ENCODE measurements around the gene ABTB2. TPM values are rescaled to one million over a fixed set of nuclear protein-coding genes. Genes with fewer than 3 reads are reported as not detected.

Gene ABTB2
- total RNA-seq: 1 to 10 TPM; 2.9 to 8.2 (median 6.6) TPM

DNA sequence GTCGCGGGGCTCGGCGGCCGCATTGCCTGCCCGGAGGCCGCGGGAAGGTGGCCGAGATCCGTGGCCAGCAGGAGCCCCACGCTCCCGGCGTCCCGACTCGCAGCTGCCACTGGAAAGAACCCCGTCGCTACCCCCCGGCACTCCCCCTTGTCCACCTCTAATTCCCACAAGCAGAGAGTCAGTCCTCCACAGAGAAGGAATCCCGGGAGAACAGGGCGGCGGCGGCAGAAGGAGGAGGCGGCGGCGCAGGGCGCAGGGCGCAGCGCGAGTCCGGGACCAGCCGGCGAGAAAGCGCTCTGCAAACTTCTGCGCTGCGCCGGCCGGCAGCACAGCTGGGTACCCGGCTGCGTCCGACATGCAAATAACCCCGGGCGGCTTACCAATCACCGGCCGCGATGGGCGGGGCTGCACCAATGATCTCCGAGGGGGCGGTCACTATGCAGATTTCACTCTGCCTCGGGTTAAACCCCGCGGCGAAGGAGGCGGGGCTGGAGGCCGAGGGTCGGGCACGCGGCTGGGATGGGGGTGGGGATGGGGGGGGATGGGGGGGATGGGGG, at the start of gene ABTB2:
TSS of gene ABTB2 (minus strand) at position 310 of the 557 bp plus-strand sequence.
- peak; percentile 99 for DNase-seq
- no peaks in the 10 kb centered on the region for H3K27me3 ChIP-seq
- no peaks in the 10 kb centered on the region for H3K36me3 ChIP-seq
- peak within 1 kb of the TSS; percentile 59 to 73 for H3K4me3 ChIP-seq
- peak within 1 kb of the TSS; percentile 85 to 87 for H3K27ac ChIP-seq
- TF ChIP-seq POLR2A (IDR thresholded peaks at IDR 0.05): peak; percentile 98 to 99
- TF ChIP-seq, protein P1, sequence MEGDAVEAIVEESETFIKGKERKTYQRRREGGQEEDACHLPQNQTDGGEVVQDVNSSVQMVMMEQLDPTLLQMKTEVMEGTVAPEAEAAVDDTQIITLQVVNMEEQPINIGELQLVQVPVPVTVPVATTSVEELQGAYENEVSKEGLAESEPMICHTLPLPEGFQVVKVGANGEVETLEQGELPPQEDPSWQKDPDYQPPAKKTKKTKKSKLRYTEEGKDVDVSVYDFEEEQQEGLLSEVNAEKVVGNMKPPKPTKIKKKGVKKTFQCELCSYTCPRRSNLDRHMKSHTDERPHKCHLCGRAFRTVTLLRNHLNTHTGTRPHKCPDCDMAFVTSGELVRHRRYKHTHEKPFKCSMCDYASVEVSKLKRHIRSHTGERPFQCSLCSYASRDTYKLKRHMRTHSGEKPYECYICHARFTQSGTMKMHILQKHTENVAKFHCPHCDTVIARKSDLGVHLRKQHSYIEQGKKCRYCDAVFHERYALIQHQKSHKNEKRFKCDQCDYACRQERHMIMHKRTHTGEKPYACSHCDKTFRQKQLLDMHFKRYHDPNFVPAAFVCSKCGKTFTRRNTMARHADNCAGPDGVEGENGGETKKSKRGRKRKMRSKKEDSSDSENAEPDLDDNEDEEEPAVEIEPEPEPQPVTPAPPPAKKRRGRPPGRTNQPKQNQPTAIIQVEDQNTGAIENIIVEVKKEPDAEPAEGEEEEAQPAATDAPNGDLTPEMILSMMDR (IDR thresholded peaks at IDR 0.05): peak in 2 of 4 experiments; percentile 7 to 29
- intact Hi-C loops (cut with DNase I; ENCODE audit: low total_unique reads): loop anchor here (5.0 kb wide), 2 partner anchors 185 to 360 kb away; no protein-coding TSS in a partner anchor
- peaks cover 0 to 16% of the 10 kb centered on the region in 2 donors for H3K4me1 ChIP-seq
- H3K9me3 ChIP-seq: no peaks in the 10 kb centered on the region

- intact Hi-C loops (cut with DNase I; ENCODE audit: low total_unique reads): no loop called here
- H3K4me3 ChIP-seq: no peak overlapping the region
- H3K9me3 ChIP-seq: no peaks in the 10 kb centered on the region
- H3K27ac ChIP-seq: no peak overlapping the region
- H3K27me3 ChIP-seq: no peaks in the 10 kb centered on the region
- H3K4me1 ChIP-seq: no peaks in the 10 kb centered on the region
- TF ChIP-seq, protein P1 (IDR thresholded peaks at IDR 0.05): no peak
- TF ChIP-seq POLR2A (IDR thresholded peaks at IDR 0.05): no peak
- DNase-seq: no peak
- H3K36me3 ChIP-seq: no peaks in the 10 kb centered on the region
Measured at GRCh38 chr11:34407121-34407813, 49.5 kb upstream of the ABTB2 start.

DNA sequence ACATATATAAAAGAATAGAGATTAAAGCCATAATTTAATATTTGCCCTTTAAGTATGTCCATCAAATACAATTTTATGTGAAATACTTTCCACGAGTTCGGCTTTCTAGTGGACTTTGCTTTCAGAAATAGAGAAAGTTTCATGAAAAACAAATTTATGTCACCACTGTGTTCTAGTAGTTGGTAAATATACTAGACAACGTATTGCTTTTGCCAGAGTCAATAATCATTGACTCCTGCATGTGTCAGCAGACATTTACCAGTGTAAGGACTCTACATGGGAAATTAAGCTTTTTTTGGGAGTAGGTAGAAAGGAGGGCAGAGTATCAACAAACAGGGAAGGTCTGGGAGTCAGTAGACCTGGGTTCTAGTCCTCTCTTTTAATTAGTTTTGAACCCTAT, 48.6 kb upstream of the ABTB2 start:
- no peaks in the 10 kb centered on the region for H3K9me3 ChIP-seq
- H3K4me1 ChIP-seq: no peaks in the 10 kb centered on the region
- no peak overlapping the region for H3K27ac ChIP-seq
- H3K27me3 ChIP-seq: no peaks in the 10 kb centered on the region
- H3K36me3 ChIP-seq: no peaks in the 10 kb centered on the region
- no peak overlapping the region for H3K4me3 ChIP-seq
- TF ChIP-seq POLR2A (IDR thresholded peaks at IDR 0.05): no peak
- TF ChIP-seq, protein P1 (IDR thresholded peaks at IDR 0.05): no peak
- no peak for DNase-seq
- intact Hi-C loops (cut with DNase I; ENCODE audit: low total_unique reads): no loop called here

DNA sequence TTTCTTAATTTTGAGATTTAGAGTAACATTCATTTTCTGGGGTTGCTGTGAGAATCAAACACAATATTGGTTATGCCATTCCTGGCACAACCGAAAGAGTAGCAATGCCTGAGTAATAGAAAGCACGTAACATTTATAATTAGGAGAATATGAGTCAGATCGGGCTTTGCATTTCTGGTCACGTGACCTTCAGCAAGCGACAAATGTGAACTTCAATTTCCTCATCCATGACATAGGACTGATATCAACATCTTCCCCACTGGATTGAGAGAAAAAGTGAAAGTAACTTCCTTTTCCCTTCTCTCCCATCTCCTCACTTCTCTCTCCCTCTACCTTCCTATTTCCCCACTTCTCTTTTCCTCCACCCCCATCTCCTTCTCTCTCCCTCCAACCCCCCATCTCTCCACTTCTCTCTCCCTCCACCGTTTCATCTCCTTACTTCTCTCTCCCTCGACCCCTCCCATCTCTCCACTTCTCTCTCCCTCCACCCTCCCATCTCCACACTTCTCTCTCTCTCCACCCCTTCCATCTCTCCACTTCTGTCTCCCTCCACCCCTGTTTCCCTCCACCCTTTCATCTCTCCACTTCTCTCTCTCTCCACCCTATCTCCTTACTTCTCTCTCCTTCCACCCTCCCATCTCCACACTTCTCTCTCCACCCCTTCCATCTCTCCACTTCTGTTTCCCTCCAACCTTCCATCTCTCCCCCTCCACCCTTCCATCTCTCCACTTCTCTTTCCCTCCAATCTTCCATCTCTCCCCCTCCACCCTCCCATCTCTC, 47.5 kb upstream of the ABTB2 start:
- Histone ChIP-seq H3K9me3 (no peaks in the 10 kb centered on the region), H3K4me3 (no peak overlapping the region), H3K27ac (no peak overlapping the region), H3K4me1 (no peaks in the 10 kb centered on the region), H3K27me3 (no peaks in the 10 kb centered on the region), H3K36me3 (no peaks in the 10 kb centered on the region)
- no peak for DNase-seq
- TF ChIP-seq POLR2A (IDR thresholded peaks at IDR 0.05): no peak
- TF ChIP-seq, protein P1 (IDR thresholded peaks at IDR 0.05): no peak
- intact Hi-C loops (cut with DNase I; ENCODE audit: low total_unique reads): no loop called here

GRCh38 chr11:34404280-34404679, 46.5 kb upstream of the ABTB2 start:
- Histone ChIP-seq H3K9me3 (no peaks in the 10 kb centered on the region), H3K36me3 (no peaks in the 10 kb centered on the region), H3K4me1 (no peaks in the 10 kb centered on the region), H3K27me3 (no peaks in the 10 kb centered on the region), H3K27ac (no peak overlapping the region), H3K4me3 (no peak overlapping the region)
- no peak for DNase-seq
- intact Hi-C loops (cut with DNase I; ENCODE audit: low total_unique reads): no loop called here
- TF ChIP-seq POLR2A (IDR thresholded peaks at IDR 0.05): no peak
- TF ChIP-seq, protein P1 (IDR thresholded peaks at IDR 0.05): no peak
